Left ventricle myocardium inferior (tissue), 1 donor: ENCODE data around the gene IL19. TPM values are rescaled to one million over a fixed set of nuclear protein-coding genes. Genes with fewer than 3 reads are reported as not detected.

ENCODE experiments used
- DNase-seq: peaks from one replicate; pipeline ENCODE4 v3.0.0-alpha.2; 2020
- H3K27ac ChIP-seq: fragments of 200-600 bp; replicated peaks from 2 replicates; pipeline ENCODE4 v1.8.0; 2021
- H3K27me3 ChIP-seq: fragments of 200-600 bp; 2 replicates; pipeline ENCODE4 v1.8.0; 2021; ENCODE audit warnings: low read depth
- H3K36me3 ChIP-seq: fragments of 200-600 bp; 2 replicates; pipeline ENCODE4 v1.8.0; 2021
- H3K4me1 ChIP-seq: fragments of 200-600 bp; 2 replicates; pipeline ENCODE4 v1.8.0; 2021
- H3K4me3 ChIP-seq: fragments of 200-600 bp; 2 replicates; pipeline ENCODE4 v1.8.0; 2021; ENCODE audit warnings: mild to moderate bottlenecking, moderate library complexity
- H3K9me3 ChIP-seq: fragments of 200-600 bp; replicated peaks from 2 replicates; pipeline ENCODE4 v1.8.0; 2021
- CTCF ChIP-seq: fragments of 200-600 bp; IDR thresholded peaks from 2 replicates; pipeline ENCODE4 v1.8.0; 2021; ENCODE audit warnings: antibody characterized with exemption, mild to moderate bottlenecking, borderline replicate concordance
- intact Hi-C: fragments of 100-400 bp; cut with micrococcal nuclease; formaldehyde crosslinking; loops from one replicate; pipeline ENCODE4 v1.11.0; 2022
- total RNA-seq: library from RNA; stranded (reverse); fragmentation: NEBNext Ultra II Directional; extraction: Animal tissue kit (Norgen Biotek cat#: 25700); gene quantifications from one replicate; pipeline ENCODE4 v1.2.1, GENCODE V29; 2021
- donor health status: DM: no; HTN: yes; CAD: no; lungs with severe emphysema.

Gene IL19
- total RNA-seq, 1 donor from 2014 or later, result not detected

GRCh38 chr1:206788487-206789050 lies 18.0 kb downstream of the IL19 start:
- Histone ChIP-seq H3K4me3 (no peak overlapping the region), H3K4me1 (no peaks in the 10 kb centered on the region), H3K27me3 (peaks cover 4% of the 10 kb centered on the region), H3K9me3 (no peaks in the 10 kb centered on the region), H3K27ac (no peak overlapping the region), H3K36me3 (no peaks in the 10 kb centered on the region)
- no peak for DNase-seq
- TF ChIP-seq CTCF, result no peak
- intact Hi-C loops, result no loop called here

- no peaks in the 10 kb centered on the region for H3K4me1 ChIP-seq
- TF ChIP-seq CTCF, result no peak
Observed at GRCh38 chr1:206790502-206791250, 20.1 kb downstream of the IL19 start.

GRCh38 chr1:206792939-206793607 lies 22.5 kb downstream of the IL19 start:
- DNase-seq, result no peak
- no peak overlapping the region for H3K4me3 ChIP-seq

More at GRCh38 chr1:206790502-206791250, 20.1 kb downstream of the IL19 start:
- Histone ChIP-seq H3K27me3 (peaks cover 4% of the 10 kb centered on the region), H3K9me3 (no peaks in the 10 kb centered on the region), H3K27ac (no peak overlapping the region), H3K36me3 (no peaks in the 10 kb centered on the region), H3K4me3 (no peak overlapping the region)
- no peak for DNase-seq
- intact Hi-C loops, result no loop called here

GRCh38 chr1:206793620-206794019 lies 23.0 kb downstream of the IL19 start:
- Histone ChIP-seq H3K4me1 (no peaks in the 10 kb centered on the region), H3K27me3 (peaks cover 4% of the 10 kb centered on the region), H3K4me3 (no peak overlapping the region), H3K9me3 (no peaks in the 10 kb centered on the region), H3K27ac (no peak overlapping the region), H3K36me3 (no peaks in the 10 kb centered on the region)
- DNase-seq, result no peak
- no peak for TF ChIP-seq CTCF
- intact Hi-C loops, result no loop called here

More at GRCh38 chr1:206792939-206793607, 22.5 kb downstream of the IL19 start:
- no peaks in the 10 kb centered on the region for H3K36me3 ChIP-seq
- no peaks in the 10 kb centered on the region for H3K9me3 ChIP-seq
- intact Hi-C loops, result no loop called here
- peaks cover 4% of the 10 kb centered on the region for H3K27me3 ChIP-seq
- no peaks in the 10 kb centered on the region for H3K4me1 ChIP-seq
- no peak for TF ChIP-seq CTCF
- H3K27ac ChIP-seq, result no peak overlapping the region

- no peaks in the 10 kb centered on the region for H3K36me3 ChIP-seq
- no peak for DNase-seq
- no peaks in the 10 kb centered on the region for H3K4me1 ChIP-seq
- intact Hi-C loops, result no loop called here
- H3K4me3 ChIP-seq, result no peak overlapping the region
- TF ChIP-seq CTCF, result no peak
- H3K9me3 ChIP-seq, result no peaks in the 10 kb centered on the region
- H3K27me3 ChIP-seq, result peaks cover 8% of the 10 kb centered on the region
- H3K27ac ChIP-seq, result no peak overlapping the region
Observed at GRCh38 chr1:206794294-206794908, 23.8 kb downstream of the IL19 start.
